HCT116 (cell line): ENCODE measurements around the gene SPRY4. TPM values are rescaled to one million over a fixed set of nuclear protein-coding genes. Genes with fewer than 3 reads are reported as not detected.

Experiments used
- ATAC-seq: fragments of 200-7000 bp; cut with Tn5 transposase; 2 replicates; pipeline ENCODE4 v1.9.1; 2020; ENCODE audit warnings: mild to moderate bottlenecking, moderate library complexity
- BruUV-seq: library from RNA; stranded (reverse); fragments of 400-500 nt; replicated peaks from 2 replicates; lab custom pipeline; 2021; lab: Mats Ljungman, UMichigan
- CTCF ChIA-PET: fragments of 300-600 bp; sonication (Branson Sonifier 250); formaldehyde crosslinking; loops from one replicate; lab custom pipeline; 2021; ENCODE audit warnings: antibody characterized with exemption; lab: Charles Lee
- POLR2A ChIA-PET: fragments of 300-600, 350-600 bp; sonication (Branson Sonifier 250); formaldehyde crosslinking; loops from one replicate; lab custom pipeline; 2021; ENCODE audit warnings: antibody characterized with exemption; lab: Charles Lee
- RAD21 ChIA-PET, 2 experiments: fragments of 300-600 bp; sonication (Branson Sonifier 250); formaldehyde crosslinking; loops; one replicate each; lab custom pipeline; 2023; ENCODE audit warnings: low total read pairs in 2 of 2; ENCODE audit not compliant: uncharacterized antibody in 2 of 2, unreplicated experiment in 2 of 2, low non-redundant PET in 1 of 2; lab: Charles Lee
- DNase-seq: peaks from one replicate; pipeline ENCODE4 v3.0.0-alpha.2; 2010; ENCODE audit warnings: low read depth, low spot score
- H2AFZ ChIP-seq: fragments of 200-600 bp; shearing (Covaris generic), sonication (generic); 2 replicates; pipeline ENCODE4 v1.6.1; 2017; ENCODE audit warnings: low read depth, mixed run types, mixed read lengths, antibody characterized with exemption, low read length; ENCODE audit not compliant: poor library complexity, severe bottlenecking
- H3K27ac ChIP-seq: 2 replicates; pipeline ENCODE4 v1.5.1; 2012; ENCODE audit warnings: low read depth, low read length
- H3K27me3 ChIP-seq: fragments of 200-600 bp; sonication (generic); 2 replicates; pipeline ENCODE4 v1.6.1; 2016; ENCODE audit warnings: mixed run types, low read length, mixed read lengths; ENCODE audit not compliant: insufficient read depth
- H3K36me3 ChIP-seq, 2 experiments: fragments of 200-500 bp in 1 of 2; fragments of 200-600 bp in 1 of 2; sonication (Bioruptor generic) in 1 of 2; sonication (generic) in 1 of 2; 2 replicates each; pipeline versions ENCODE4 v1.5.1 to v1.6.1; 2014 to 2016; ENCODE audit warnings: low read length in 2 of 2, inconsistent platforms in 1 of 2, mixed read lengths in 1 of 2, mixed run types in 1 of 2; ENCODE audit not compliant: insufficient read depth in 2 of 2, control insufficient read depth in 1 of 2
- H3K4me1 ChIP-seq, 2 experiments: fragments of 200-600 bp in 1 of 2; sonication (generic) in 1 of 2; 2 replicates each; pipeline versions ENCODE4 v1.5.1 to v1.6.1; 2012 to 2017; ENCODE audit warnings: low read length in 2 of 2, inconsistent platforms in 1 of 2, mild to moderate bottlenecking in 1 of 2, mixed read lengths in 1 of 2, mixed run types in 1 of 2, moderate library complexity in 1 of 2; ENCODE audit not compliant: insufficient read depth in 2 of 2, control insufficient read depth in 1 of 2
- H3K4me2 ChIP-seq: fragments of 200-600 bp; sonication (generic); 2 replicates; pipeline ENCODE4 v1.6.1; 2017; ENCODE audit warnings: mixed run types, low read length, mixed read lengths
- H3K4me3 ChIP-seq, 2 experiments: fragments of 200-600 bp in 1 of 2; sonication (generic) in 1 of 2; replicated peaks in 1 of 2; 2 replicates each; pipeline ENCODE4 v1.5.1; 2011 to 2016; ENCODE audit warnings: low read length in 2 of 2, control low read depth in 1 of 2, low read depth in 1 of 2, mild to moderate bottlenecking in 1 of 2, mixed read lengths in 1 of 2, mixed run types in 1 of 2
- H3K79me2 ChIP-seq: fragments of 200-600 bp; sonication (generic); 2 replicates; pipeline ENCODE4 v1.6.1; 2017; ENCODE audit warnings: mild to moderate bottlenecking, mixed run types, low read length, moderate library complexity, mixed read lengths; ENCODE audit not compliant: insufficient read depth
- H3K9ac ChIP-seq: fragments of 200-600 bp; sonication (generic); 2 replicates; pipeline ENCODE4 v1.6.1; 2016; ENCODE audit warnings: low read length, mixed read lengths
- H3K9me2 ChIP-seq: fragments of 200-600 bp; sonication (generic), shearing (Covaris generic); 2 replicates; pipeline ENCODE4 v1.6.1; 2017; ENCODE audit warnings: mixed run types, mild to moderate bottlenecking, moderate library complexity; ENCODE audit not compliant: insufficient read depth
- H3K9me3 ChIP-seq, 2 experiments: fragments of 200-500 bp in 1 of 2; fragments of 200-600 bp in 1 of 2; sonication (Bioruptor generic) in 1 of 2; sonication (generic) in 1 of 2; 2 replicates each; pipeline ENCODE4 v1.6.1; 2014 to 2017; ENCODE audit warnings: low read length in 2 of 2, mixed read lengths in 2 of 2, inconsistent platforms in 1 of 2, low read depth in 1 of 2, mild to moderate bottlenecking in 1 of 2, mixed run types in 1 of 2, moderate library complexity in 1 of 2; ENCODE audit not compliant: control insufficient read depth in 1 of 2, insufficient read depth in 1 of 2
- H4K20me1 ChIP-seq: fragments of 200-600 bp; sonication (generic), shearing (Covaris generic); 2 replicates; pipeline ENCODE4 v1.6.1; 2017; ENCODE audit warnings: mixed run types, mild to moderate bottlenecking, moderate library complexity; ENCODE audit not compliant: insufficient read depth
- ELF1 ChIP-seq: IDR thresholded peaks from 2 replicates; pipeline ENCODE4 v1.6.1; 2012; ENCODE audit warnings: low read depth, borderline replicate concordance
- EZH2phosphoT487 ChIP-seq: fragments of 200-600 bp; IDR thresholded peaks from 2 replicates; pipeline ENCODE4 v1.6.1; 2018; ENCODE audit warnings: antibody characterized with exemption, borderline replicate concordance
- FOSL1 ChIP-seq: IDR thresholded peaks from 2 replicates; pipeline ENCODE4 v1.6.1; 2012; ENCODE audit warnings: low read depth
- JUND ChIP-seq: IDR thresholded peaks from 2 replicates; pipeline ENCODE4 v1.6.1; 2012
- POLR2AphosphoS5 ChIP-seq: IDR thresholded peaks from 2 replicates; pipeline ENCODE4 v1.6.1; 2011; ENCODE audit warnings: mild to moderate bottlenecking, low read depth, low read length, moderate library complexity
- SRF ChIP-seq: IDR thresholded peaks from 2 replicates; pipeline ENCODE4 v1.6.1; 2012; ENCODE audit warnings: low read depth
- intact Hi-C: fragments of 100-400 bp; cut with micrococcal nuclease; formaldehyde crosslinking; loops from 2 replicates; pipeline ENCODE4 v1.10.0; 2022
- total RNA-seq: library from RNA; stranded (reverse); gene quantifications from one replicate; pipeline ENCODE4 v1.2.1, GENCODE V29; 2021; ENCODE audit not compliant: unreplicated experiment

Gene SPRY4
- total RNA-seq, 1 experiment from 2014 or later = 112 TPM

DNA sequence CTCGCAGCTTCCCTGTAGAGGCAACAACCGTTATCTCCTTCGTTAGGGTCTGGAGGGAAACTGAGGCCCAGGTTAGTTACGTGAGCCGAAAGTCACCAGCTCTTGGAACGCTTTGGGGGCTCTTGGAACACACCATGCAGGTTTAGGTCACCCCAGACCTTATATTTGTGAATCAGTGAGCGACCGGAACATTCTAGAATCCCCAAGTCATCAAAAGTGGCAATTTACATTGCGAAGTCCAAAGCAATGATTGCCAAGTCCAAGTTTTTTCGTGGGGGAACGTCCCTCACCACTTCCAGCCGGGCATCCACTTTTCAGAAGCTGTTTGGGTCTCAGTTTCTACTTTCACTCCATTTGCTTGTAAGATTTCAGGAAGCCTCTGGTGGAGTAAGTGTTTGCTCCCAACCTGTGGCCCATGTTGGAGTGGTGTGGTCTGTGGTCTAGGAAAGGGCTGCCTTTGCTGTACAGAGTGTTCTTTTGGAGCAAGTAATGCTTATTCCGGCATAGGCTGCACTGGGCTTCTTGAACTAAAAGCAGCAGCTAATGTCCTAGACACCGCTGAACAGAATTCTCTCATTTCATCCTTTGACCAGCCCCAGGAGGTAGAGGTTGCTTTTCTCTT, 32.8 kb upstream of the SPRY4 start:
- H4K20me1 ChIP-seq = no peaks in the 10 kb centered on the region
- intact Hi-C loops = loop anchor here (1.0 to 2.0 kb wide), 3 partner anchors 33 to 205 kb away; partner anchors contain the start of gene SPRY4
- H3K9me2 ChIP-seq = no peaks in the 10 kb centered on the region
- peak overlapping the region; percentile 92 for H3K4me2 ChIP-seq
- CTCF ChIA-PET = interaction anchor here (1.1 to 1.3 kb wide), 2 partner anchors 31 to 191 kb away, joined by 4 to 5 read pairs; no protein-coding TSS in a partner anchor
- ATAC-seq = no peak
- H3K79me2 ChIP-seq = peaks cover 19% of the 10 kb centered on the region; the same call in 1 of the 2 replicates
- H3K36me3 ChIP-seq = no peaks in the 10 kb centered on the region; a peak in 1 of 4 replicates
- H2AFZ ChIP-seq = no peak overlapping the region
- no peak for DNase-seq
- POLR2A ChIA-PET = interaction anchor here (0.7 to 13.6 kb wide), 7 partner anchors 18 to 248 kb away, joined by 3 to 199 read pairs (median 4); partner anchors contain the start of gene SPRY4
- no peak for TF ChIP-seq ELF1
- no peak for TF ChIP-seq EZH2phosphoT487
- TF ChIP-seq POLR2AphosphoS5 = peak; percentile 40; the same call in 1 of the 2 replicates
- TF ChIP-seq FOSL1 = no peak
- no peak for TF ChIP-seq JUND
- no peak for TF ChIP-seq SRF
- H3K9ac ChIP-seq = peak overlapping the region; percentile 80
- H3K27ac ChIP-seq = peak overlapping the region; percentile 99
- BruUV-seq = TSS peak; percentile 58
- peaks cover 78 to 92% of the 10 kb centered on the region in 2 experiments for H3K4me1 ChIP-seq
- RAD21 ChIA-PET = interaction anchor here (0.7 to 1.0 kb wide), 3 partner anchors 33 to 347 kb away, joined by 3 read pairs; partner anchors contain the start of gene SPRY4 (in 1 of the 2)
- H3K9me3 ChIP-seq = peaks cover 0 to 2% of the 10 kb centered on the region in 2 experiments; a peak in 1 of 4 replicates
- H3K4me3 ChIP-seq = peak overlapping the region; percentile 43 to 59
- no peaks in the 10 kb centered on the region for H3K27me3 ChIP-seq
